ENCODE measurements around the gene USP32. TPM values are rescaled to one million over a fixed set of nuclear protein-coding genes. Genes with fewer than 3 reads are reported as not detected.
"Not testable (repeated sequence)": the region's sequence is repeated elsewhere in the genome, so short reads cannot be mapped to it uniquely, and the experiment has no call there.

USP32 gene
- total RNA-seq, 6 experiments from 2014 or later, result 24.8 to 44.2 (median 33.5) TPM

DNA sequence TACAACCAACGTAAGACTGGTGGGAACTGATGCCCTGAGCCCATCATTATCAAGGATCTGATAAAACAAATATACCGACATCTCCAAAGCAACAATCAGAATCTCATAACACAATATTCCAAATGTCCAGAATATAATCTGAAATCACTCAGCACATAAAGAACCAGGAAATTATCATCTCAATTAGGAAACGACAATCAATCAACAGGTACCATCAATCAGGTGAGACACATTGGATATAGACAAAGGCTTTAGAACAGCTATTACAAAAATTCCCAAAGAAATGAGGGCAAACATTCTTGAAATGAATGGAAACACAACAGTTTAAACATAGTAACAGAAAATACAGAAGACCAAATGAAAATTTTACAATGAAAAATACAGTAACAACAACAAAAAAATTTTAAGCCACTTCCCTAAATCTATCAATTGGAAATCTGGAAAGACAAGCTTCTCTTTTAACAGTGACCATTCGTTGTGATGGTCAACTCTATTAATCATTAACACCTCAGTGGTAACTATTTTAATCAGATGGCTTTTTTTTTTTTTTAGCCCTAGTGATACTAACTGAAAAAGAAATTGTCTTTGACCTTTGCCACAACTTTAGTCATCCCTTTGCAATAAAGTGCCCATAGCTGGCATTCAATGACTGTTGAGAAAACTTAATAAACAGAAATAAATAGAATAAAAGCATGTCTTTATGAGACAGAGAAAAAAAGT, 70.4 kb downstream of the USP32 start:
- DNase-seq (no peak), ATAC-seq (peak; percentile 66 to 78 (median 72))
- no peaks in the 10 kb centered on the region for H3K9me3 ChIP-seq
- H3K4me1 ChIP-seq, result peaks cover 0 to 33% (median 9%) of the 10 kb centered on the region in 4 donors
- H3K27ac ChIP-seq, result peak overlapping the region in 2 of 3 donors; percentile 4 to 56
- no peak for TF ChIP-seq POLR2A (IDR thresholded peaks at IDR 0.05)
- TF ChIP-seq, protein P1, sequence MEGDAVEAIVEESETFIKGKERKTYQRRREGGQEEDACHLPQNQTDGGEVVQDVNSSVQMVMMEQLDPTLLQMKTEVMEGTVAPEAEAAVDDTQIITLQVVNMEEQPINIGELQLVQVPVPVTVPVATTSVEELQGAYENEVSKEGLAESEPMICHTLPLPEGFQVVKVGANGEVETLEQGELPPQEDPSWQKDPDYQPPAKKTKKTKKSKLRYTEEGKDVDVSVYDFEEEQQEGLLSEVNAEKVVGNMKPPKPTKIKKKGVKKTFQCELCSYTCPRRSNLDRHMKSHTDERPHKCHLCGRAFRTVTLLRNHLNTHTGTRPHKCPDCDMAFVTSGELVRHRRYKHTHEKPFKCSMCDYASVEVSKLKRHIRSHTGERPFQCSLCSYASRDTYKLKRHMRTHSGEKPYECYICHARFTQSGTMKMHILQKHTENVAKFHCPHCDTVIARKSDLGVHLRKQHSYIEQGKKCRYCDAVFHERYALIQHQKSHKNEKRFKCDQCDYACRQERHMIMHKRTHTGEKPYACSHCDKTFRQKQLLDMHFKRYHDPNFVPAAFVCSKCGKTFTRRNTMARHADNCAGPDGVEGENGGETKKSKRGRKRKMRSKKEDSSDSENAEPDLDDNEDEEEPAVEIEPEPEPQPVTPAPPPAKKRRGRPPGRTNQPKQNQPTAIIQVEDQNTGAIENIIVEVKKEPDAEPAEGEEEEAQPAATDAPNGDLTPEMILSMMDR (IDR thresholded peaks at IDR 0.05), result no peak
- intact Hi-C loops (cut with DNase I), result no loop called here
- H3K36me3 ChIP-seq, result no peaks in the 10 kb centered on the region
- WGBS (ENCODE audit: insufficient coverage, low coverage, low lambda C conversion rate, missing lambda C conversion rate), result 59% methylated on average over 4 of the region's 4 CpGs
- no peaks in the 10 kb centered on the region for H3K27me3 ChIP-seq
- H3K4me3 ChIP-seq, result no peak overlapping the region

DNA sequence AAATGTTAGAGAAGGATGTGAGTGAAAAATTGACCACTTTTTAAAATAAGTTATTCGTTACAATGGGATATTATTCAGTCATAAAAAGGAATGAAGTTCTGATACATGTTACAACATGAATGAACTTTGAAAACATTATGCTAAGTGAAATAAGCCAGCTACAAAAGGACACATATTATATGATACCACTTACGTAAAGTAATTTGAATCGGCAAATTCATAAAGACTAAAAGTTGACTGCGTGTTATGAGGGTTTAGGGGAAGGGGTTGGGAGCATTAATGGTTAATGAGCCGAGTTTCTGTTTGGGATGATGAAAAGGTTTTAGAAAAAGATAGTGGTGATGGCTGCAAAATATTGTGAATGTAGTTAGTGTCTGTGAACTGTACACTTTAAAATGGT, 73.1 kb downstream of the USP32 start:
- Histone ChIP-seq H3K4me1 (peaks cover 0 to 33% (median 5%) of the 10 kb centered on the region in 4 donors), H3K27ac (no peak overlapping the region), H3K27me3 (no peaks in the 10 kb centered on the region), H3K36me3 (no peaks in the 10 kb centered on the region), H3K9me3 (no peaks in the 10 kb centered on the region), H3K4me3 (no peak overlapping the region)
- TF ChIP-seq POLR2A (IDR thresholded peaks at IDR 0.05), result no peak
- TF ChIP-seq, protein P1 (IDR thresholded peaks at IDR 0.05), result no peak
- intact Hi-C loops (cut with DNase I), result no loop called here
- no peak for DNase-seq
- no peak for ATAC-seq
- WGBS (ENCODE audit: insufficient coverage, low coverage, low lambda C conversion rate, missing lambda C conversion rate), result 94% methylated on average over 5 of the region's 5 CpGs

DNA sequence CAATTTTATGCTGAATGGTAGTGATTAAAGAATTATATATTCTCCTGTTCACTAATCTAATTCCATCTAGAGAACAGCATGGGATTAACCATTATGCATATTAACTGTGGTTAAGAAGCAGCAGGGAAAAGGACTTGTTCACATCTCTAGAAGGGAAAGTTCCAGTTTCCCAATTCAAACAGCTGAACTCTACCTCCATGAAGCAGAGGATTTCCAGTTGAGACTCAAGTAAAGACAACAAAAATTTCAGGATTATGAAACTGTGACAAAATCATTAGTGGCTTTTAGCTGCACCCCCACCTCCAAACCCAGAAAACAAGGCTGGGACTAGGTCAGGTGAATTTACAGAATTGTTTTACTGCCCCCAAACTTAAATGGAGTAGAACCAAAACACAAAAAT, 73.6 kb downstream of the USP32 start:
- no peak for ATAC-seq
- intact Hi-C loops (cut with DNase I), result no loop called here
- H3K36me3 ChIP-seq, result no peaks in the 10 kb centered on the region
- no peaks in the 10 kb centered on the region for H3K27me3 ChIP-seq
- TF ChIP-seq, protein P1 (IDR thresholded peaks at IDR 0.05), result no peak
- TF ChIP-seq POLR2A (IDR thresholded peaks at IDR 0.05), result no peak
- H3K9me3 ChIP-seq, result no peaks in the 10 kb centered on the region
- peaks cover 0 to 38% (median 8%) of the 10 kb centered on the region in 4 donors for H3K4me1 ChIP-seq
- H3K27ac ChIP-seq, result no peak overlapping the region
- H3K4me3 ChIP-seq, result no peak overlapping the region
- DNase-seq, result no peak

DNA sequence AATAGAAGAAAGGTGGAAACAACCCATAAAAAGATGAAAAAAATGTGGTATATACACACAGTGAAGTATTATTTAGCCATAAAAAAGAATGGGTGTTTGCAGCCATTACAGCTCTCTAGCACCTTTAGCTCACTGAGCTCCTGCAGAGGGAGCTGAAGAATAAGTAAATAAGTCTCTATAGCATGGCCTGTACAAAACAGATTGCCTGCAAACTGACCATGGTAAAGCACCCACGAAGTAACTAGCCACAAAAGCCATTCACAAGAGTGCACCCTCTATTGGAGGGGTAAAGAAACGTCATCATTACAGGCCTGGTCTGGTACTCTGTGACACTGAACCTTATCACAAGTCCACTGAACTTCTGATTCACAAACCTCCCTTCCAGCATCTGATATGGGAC, 76.3 kb downstream of the USP32 start:
- TF ChIP-seq POLR2A (IDR thresholded peaks at IDR 0.05), result no peak
- TF ChIP-seq, protein P1 (IDR thresholded peaks at IDR 0.05), result peak; percentile 12 to 26 (median 25)
- peaks cover 0 to 25% (median 3%) of the 10 kb centered on the region in 4 donors for H3K4me1 ChIP-seq
- H3K27ac ChIP-seq, result no peak overlapping the region
- H3K36me3 ChIP-seq, result no peaks in the 10 kb centered on the region
- H3K4me3 ChIP-seq, result no peak overlapping the region
- no peaks in the 10 kb centered on the region for H3K27me3 ChIP-seq
- DNase-seq (no peak), ATAC-seq (peak; percentile 55 to 69 (median 60))
- intact Hi-C loops (cut with DNase I), result no loop called here
- H3K9me3 ChIP-seq, result no peaks in the 10 kb centered on the region
- WGBS (ENCODE audit: insufficient coverage, low coverage, low lambda C conversion rate, missing lambda C conversion rate), result 100% methylated on average over 1 of the region's 2 CpGs

DNA sequence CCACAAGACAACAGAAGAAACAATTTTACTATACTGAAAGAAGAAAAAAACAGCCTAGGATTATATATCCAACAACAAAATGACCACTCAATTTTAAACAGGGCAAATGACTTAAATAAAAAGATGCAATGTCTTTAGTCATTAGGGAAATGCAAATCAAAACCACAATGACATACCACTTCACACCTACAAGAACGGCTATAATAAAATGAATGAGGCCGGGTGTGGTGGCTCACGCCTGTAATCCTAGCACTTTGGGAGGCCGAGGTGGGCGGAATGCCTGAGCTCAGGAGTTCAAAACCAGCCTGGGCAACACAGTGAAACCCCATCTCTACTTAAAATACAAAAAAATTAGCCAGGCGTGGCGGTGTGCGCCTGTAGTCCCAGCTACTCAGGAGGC, 77.0 kb downstream of the USP32 start:
- H3K9me3 ChIP-seq; intact Hi-C loops (cut with DNase I); ATAC-seq; H3K4me3 ChIP-seq; H3K27me3 ChIP-seq; H3K27ac ChIP-seq; H3K36me3 ChIP-seq; DNase-seq: not testable (repeated sequence)
- H3K4me1 ChIP-seq, result peaks cover 0 to 25% (median 3%) of the 10 kb centered on the region in 4 donors
- WGBS (ENCODE audit: insufficient coverage, low coverage, low lambda C conversion rate, missing lambda C conversion rate), result 86% methylated on average over 8 of the region's 8 CpGs

Data from right lobe of liver (tissue), 6 donors.